HG03378 (cell line): ENCODE measurements around the gene ACO2.
"Not testable (repeated sequence)": the region's sequence is repeated elsewhere in the genome, so short reads cannot be mapped to it uniquely, and the experiment has no call there.

Experiments used
- ATAC-seq: cut with Tn5 transposase; IDR thresholded peaks from one replicate; pipeline ENCODE4 v1.9.1; 2021; ENCODE audit warnings: mild to moderate bottlenecking, moderate library complexity; ENCODE audit not compliant: unreplicated experiment

ACO2 gene

DNA sequence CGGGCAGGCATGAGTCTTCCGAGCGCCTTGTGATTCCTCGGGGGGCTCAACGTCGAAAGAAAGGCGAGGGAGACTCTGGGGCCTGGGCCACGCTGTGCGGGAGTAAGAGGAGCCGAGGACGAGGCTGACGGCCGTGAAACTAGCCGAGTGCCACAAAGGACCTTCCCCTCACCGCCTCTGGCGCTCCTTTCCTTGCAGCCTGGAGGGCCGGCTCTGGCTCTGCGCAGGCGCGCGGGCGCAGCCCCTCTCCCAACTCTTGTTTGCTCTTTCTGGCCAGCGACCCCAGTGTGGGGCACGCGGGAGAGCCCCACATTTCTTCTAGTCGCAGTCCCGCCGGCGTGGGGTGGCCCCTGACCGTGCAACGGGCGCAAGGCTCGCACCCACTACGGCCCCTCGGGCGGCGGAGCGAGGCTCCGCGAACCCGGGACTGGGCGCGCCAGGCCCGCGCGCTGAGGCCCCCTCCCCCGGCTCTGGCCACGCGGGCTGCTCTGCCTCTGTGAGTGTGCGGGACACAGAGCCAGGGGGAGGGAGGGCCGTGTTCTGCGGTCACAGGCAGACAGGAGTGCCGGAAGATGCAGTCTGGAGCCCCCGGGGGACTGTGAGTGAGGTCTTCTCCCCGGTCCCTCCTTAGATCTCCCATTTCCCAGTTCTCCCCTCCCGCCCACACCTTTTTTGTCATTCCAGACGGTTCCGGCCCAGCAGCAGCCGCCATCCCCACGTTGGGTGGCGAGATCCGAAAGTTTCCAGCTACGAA, 21.3 kb upstream of the ACO2 start:
- ATAC-seq: no peak

DNA sequence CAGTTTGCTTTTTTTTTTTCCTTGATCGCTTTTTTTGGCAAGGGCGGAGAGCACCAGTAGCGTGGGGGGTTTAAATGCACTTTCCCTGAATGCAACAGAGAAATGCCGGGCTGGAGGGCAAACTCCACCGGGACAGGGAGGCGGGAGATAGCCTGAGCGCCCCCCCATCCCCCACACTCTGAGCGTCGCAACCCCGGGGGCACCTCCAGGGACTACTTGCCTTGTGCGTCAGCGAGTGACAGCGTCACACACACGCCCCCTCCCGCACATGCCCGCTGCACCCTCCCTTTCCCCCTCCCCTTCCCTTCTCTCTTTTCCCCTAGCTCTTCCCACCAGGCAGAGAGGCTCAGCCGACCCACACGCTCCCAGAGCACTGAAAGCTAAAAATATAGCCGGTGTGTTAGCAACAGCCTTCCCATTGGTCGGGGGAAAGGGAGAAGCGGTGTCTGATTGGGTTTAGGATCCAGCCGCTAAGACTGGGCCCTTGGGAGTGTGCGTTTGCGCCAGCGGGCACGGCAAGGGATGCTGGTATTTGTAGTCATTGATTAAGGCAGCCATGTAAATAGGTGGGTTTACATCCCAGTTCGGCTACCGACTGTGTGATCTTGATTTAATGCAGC, 20.6 kb upstream of the ACO2 start:
- ATAC-seq: peak; percentile 53

DNA sequence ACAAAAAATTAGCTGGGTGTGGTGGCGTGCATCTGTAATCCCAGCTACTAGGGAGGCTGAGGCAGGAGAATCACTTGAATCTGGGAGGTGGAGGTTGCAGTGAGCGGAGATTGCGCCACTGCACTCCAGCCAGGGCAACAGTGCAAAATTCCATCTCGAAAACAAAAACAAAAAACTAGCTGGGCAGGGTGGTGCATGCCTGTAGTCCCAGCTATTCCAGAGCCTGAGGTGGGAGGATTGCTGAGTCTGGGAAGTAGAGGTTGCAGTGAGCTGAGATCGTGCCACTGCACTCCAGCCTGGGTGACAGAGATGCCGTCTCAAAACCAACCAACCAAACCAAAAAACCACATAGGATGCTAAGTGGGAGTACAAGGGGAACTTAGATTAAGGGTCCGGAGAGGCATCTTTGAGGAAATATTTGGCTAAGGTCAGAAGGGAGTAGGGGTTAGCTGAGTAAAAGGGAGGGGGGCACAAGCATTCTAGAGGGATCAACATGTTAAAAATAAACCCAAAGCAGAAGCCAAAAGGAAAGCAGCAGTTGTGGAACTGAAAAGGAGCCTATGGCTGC, 10.7 kb upstream of the ACO2 start:
- ATAC-seq: no peak

DNA sequence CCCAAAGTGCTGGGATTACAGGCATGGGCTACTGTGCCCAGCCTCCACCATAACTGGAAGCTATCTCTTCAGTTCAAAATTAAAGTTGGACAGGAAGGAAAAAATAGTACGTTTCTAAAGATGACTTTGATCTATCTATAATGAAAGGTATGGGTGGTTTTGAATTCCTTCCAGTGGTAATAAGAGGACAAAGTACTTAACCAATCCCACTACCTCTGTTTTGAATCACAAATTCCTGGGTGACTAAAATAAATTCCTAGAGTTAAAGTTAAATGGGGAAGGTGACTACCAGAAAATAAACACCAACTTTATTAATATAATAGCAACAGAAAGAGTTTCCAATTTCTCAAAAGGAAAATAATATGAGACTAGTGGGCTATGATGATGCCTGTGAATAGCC, 9.5 kb upstream of the ACO2 start:
- no peak for ATAC-seq

DNA sequence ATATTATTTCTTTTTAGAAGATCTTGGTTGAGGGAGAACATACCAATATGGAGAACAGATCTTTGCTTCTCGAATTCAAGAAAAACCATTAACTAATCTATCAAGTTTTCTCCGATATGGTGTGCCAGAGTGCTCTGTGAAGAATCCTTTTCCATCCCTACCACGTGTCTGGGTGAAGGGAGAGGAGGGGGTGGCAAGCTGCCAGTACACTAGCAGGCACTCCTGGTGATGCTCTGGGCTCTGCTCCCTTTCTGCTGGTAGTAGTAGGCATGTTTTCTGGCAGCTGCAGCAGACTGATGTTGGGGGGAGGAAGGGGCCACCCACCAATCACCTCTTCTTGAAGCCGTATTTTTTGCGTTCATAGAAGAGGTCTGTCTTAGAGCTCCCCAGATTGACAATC, 8.8 kb upstream of the ACO2 start:
- ATAC-seq: not testable (repeated sequence)

DNA sequence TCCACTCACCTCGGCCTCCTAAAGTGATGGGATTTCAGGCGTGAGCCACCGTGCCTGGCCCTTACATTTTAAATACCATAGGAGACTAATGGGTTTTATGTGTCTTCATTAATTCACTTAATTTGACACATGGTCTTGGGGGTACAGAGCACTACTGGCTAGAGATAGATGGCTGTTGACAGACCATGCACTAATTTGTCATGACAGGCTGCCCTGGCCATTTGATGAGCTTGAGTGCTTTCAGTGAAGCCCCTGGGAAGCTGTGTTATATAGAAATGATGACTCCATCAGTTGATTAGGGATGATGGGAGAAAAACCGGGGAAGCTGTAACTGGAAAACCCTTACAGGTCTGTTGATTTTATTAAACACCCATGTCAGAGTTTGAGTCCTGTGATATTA, 7.0 kb upstream of the ACO2 start:
- ATAC-seq: no peak

DNA sequence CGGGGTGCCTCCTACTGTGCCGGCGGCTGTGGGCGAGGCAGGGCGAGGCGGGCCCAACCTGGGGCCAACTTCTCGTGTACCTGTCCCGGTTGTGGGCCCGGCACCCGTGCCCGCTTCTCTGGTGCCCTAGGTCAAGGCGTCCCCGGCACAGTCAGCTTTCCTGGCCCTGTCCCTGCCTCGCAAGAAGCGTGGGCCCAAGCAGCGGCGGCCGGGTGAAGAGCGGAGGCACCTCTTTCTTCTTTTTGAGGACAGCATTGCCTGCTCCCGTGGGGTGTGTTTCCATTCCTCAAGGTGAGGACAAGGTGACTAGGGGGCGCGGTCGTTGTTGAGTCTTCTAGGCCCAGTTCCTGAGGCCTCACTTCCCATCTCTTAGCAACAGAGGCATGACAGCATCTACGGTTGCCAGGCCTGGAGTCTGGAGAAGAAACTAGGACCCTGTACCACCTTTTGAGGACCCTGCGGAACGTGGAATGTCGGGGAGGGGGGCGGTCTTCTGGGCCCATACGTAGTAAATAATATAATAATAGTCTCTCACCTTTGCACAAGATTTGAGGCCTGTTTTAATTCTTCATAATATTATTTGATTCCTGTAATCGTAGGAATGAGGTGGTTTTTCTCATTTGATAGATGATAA, 418 bp downstream of the ACO2 start:
- peak; percentile 7 for ATAC-seq

DNA sequence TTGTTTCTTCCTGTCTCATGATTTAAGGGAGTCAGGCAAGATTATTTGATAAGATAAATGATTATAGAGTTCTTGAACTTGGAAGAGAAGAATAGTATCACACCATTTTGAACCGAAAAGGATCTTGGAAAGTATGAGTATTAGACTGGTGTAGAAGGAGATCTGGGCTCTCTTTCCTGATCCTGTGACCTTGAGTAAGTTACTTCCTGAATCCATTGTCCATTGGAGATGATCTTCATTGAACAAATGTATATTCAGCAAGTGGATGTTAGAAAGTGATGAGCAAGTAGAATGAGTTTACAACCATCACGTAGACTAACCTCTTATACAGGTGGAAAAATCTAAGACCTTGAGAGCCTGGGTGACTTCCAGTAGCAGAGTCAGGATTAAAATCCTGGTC, 2.0 kb downstream of the ACO2 start:
- no peak for ATAC-seq

DNA sequence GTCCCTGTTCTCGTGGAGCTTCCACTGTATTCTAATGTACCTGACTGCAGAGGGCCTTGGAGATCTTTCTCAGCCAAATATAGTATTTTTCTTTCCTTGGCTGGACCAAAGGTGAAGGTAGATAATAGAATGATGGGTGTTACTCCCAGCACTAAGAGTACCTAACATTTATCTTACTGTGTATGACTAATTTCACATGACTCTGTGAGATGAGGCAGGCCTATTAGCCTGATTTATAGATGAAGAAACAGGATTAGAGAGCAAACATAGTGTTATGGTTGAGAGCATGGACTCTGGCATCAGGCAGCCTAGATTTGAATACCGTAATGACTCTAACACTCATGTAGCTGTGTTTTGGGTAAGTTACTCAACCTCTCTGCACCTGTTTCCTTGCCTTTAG, 2.7 kb downstream of the ACO2 start:
- ATAC-seq: no peak

DNA sequence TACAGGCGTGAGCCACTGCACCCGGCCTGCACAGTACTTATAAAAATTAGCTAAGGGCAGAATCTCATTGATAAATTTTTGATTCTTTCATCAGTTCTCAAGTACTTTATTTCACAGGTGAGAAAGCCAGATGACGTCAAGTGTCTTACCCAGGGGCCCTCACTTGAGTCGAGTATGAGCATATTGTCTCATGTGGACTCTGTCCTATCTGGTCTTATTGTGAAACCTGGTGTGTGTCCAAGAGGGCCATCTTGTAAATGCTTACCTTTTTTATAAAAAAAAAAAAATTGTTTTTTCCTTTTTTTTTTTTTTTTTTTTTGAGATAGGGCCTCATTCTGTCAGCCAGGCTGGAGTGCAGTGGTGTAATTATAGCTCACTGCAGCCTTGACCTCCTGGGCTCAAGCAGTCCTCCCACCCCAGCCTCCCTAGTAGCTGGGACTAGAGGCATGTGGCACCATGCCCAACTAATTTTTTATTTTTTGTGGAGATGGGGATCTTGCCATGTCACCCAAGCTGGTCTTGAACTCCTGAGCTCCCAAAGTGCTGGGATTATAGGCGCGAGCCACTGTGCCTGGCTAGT, 6.0 kb downstream of the ACO2 start:
- no peak for ATAC-seq

DNA sequence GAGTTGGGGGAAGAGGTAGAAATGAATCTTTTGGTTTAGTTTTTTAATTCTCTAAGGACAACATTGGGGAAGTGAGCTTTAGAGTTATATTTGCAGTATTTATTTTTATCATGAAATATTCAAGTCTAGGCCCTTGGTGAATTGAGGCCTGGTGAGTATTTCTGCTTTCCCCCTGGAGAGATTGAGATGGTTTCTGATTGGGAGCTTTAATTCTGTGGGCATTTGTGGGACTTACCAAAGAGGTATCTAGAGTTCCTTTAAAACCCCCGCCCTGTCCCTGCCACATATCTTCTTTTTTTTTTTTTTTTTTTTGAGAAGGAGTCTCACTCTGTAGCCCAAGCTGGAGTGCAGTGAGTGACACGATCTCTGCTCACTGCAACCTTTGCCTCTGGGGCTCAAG, 9.6 kb downstream of the ACO2 start:
- ATAC-seq: no peak

DNA sequence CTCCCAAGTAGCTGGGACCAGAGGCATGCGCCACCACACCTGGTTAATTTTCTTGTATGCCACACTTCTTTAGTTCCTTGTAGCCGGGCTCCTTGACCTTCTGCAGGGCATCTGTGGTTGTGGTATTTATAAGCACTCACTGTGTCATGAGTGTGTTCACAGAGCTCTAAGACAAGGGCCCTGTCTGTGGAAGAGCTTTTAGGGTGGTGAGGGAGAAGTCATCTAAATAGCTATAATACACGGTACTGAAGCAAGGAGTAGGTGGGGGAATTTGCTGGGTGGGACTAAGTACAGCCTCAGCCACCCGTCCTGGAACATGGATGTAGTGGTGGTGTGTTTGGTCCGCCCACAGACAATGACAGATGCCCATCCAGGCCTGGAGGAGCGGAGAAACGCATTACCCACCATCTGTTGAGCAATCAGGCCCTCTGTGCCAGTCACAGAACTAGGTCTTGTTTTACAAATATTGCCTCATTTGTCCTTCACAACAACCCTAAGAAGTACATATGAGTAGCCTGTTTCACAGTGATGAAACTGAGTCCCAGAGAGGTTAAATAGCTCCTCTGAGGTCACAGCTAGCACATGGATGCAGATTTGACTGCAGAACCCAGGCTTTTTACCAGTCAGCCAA, 10.1 kb downstream of the ACO2 start:
- no peak for ATAC-seq

DNA sequence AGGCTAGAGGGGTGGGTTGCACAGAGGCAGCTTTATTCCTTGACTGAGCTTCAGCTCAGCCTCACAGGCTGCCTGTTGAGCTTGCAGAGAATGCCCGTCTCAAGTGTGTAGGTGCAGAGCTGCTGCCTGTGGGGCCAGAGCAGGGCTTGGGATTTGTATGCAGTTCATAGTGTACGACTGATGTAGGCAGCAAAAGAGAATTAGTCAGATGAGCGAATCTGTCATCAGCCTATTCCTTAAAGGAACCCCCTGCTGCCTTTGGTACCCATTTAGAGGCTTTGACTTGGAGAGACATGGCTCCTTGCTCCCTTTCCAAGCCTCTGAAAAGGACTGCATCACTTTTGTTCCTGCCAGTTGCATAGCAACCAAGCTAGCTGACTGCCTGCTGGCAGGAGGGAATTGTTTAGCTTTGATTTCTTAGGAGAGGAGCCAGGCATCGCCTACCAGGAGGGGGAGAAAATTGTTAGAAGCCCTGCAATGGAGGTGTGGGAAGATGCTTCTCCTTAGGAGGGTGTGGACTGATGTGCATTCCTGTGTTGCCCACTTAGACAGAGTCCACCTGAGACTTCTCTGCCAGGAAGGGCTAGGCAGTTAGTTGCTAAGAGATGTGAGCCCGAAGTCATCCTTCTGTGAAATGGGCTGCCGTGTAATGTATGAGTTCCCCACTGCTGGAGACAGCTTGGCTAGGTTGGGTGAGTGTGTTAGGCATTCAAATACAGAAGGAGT, 10.9 kb downstream of the ACO2 start:
- no peak for ATAC-seq

DNA sequence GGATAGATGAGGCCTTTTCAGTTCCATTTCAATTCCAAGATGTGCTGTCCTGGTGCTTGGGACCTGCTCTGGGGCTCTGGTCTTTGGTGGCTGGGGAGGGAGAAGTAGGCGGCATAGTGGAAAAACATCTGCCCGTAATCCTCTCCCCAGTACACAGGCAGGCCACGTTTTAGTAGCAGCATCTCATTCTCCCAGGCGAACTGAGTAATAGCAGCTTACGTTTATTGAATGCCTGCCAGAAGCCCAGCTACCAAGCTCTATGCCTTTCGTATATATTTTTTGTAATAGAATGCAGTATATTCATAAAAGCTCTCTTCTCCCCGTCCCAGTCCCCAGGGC, 11.4 kb downstream of the ACO2 start:
- ATAC-seq: no peak

DNA sequence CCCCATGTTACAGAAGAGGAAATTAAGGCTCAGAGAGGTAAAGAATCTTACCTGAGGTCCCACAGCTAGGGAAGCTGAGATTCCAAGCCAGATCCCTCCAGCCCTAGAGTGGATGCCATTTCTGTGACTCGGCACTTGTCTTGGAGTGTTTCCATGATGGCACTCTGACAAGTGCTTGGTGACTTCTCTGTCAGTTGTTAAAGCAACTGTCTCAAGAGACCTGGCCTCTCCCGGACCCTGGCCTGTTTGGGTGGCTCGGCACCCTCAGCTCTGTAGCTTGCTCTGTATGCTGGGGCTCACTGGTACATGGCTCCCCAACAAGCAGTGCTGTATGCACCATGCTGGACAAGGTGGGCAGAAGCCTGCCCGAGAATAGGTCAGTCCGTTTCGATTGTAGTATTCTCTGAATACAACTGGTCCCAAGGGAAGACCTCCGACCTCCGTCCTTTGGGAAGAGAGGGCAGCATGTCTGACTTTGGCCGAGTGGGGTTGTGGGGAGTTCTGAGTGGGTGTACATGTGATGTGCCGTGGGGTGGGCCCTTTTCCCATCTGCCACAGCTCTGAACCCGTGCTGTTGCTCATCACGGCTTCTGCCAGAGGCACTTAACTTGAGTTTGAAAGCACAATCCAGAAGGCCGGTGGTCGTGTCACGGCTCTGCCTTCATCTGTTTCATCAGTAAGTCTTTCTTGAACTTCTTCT, 12.4 kb downstream of the ACO2 start:
- ATAC-seq: no peak

DNA sequence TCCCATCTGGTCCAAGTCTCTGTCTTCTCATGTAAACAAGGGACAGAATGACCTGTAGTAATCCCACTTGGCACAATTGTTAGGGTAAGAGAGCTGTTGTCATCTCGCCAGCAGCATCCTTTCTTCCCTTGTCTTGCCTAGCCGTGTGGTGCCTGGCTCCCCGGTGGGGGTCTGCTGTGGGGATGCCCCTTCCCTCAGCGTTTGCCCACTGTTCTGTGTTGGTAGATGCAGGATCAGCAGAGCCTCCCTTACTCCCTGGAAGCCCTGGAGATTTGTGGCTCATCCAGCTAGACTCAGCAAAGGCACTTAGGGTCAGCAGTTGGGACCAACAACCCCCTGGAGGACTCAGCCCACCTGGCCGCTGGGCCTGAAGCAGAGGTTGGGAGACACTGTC, 13.0 kb downstream of the ACO2 start:
- no peak for ATAC-seq

DNA sequence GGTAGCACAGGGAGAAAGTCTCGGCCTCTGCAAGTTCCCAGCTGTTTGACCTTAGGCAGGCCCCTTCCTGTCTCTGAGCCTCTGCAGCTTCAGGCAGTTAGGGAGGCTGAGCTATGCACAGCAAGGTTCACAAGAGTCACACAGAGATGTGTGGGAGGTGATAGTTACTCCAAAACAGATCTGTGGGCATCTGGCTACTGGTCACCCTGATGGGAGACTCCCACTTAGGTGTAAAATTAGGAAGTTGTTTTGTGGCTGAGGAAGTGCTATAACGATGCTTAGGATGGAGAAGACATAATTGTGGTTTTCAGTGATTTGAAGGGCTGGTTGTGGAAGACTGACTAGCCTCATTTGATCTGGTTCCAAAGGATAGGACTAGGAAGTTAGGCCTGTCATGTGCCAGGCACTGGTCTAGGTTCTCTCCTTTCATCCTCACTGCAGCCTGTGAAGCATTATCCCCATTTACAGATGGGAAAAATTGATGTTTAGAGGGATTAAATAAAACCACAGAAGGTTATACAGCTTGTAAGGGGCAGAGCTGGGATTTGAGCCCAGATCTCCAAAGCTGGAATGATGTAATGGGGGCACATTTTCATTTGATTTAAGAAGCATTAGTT, 13.5 kb downstream of the ACO2 start:
- no peak for ATAC-seq

DNA sequence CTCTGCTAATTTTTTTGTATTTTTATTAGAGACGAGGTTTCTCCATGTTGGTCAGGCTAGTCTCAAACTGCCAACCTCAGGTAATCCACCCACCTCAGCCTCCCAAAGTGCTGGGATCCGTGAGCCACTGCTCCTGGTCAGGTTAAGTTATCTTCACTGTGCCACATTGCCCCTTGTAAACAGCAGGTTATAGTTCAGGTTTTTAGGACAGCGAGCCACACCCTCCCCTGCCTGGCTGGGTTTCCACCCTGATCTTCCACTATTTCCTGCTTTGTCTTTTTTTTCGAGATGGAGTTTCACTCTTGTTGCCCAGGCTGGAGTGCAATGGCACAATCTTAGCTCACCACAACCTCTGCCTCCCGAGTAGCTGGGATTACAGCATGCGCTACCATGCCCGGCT, 16.1 kb downstream of the ACO2 start:
- no peak for ATAC-seq

DNA sequence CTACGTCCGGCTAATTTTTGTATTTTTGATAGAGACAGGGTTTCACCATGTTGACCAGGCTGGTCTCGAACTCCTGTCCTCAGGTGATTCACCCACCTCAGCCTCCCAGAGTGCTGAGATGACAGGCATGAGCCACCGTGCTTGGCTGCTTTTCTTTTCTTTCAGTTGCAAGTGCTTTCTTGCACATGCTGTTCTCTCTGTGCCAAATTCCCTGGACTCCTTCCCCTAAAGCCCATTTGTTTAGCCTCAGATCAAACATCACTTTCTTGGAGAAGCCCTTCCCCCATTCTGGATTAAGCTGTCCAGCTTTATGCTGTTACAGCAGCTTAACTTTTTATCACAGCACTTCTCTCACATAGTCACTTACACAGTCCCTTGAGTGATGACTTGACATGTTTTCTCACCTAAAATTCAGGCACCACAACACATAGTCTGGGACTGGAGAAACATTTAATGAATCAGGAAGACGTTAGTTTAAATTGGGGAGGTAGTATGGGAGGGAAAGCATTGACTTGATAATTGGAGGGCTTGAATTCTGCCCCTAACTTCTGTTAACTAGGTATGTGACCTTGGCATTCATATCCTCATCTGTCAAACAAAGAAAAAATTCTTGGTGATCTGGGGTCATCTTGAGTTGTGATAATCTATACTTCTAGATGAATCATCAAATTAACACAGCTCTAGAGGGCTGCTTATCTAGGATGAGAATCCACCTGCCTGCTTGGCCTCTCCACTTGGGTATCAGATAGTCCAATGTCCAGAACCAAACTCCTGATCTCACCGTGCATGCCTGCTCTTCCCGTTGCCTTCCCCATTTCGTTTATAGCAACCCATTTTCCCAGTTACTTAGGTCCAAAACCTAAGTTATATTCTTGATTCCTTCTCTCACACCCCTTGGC, 18.4 kb downstream of the ACO2 start:
- no peak for ATAC-seq
